Mesenchymal stem cell (in vitro differentiated cells and primary cell): ENCODE measurements around the gene PPP6R2.
A peak's percentile ranks its signal among the peaks of the same experiment; 100 is the strongest.

Source experiments
- DNase-seq: peaks from one replicate; pipeline ENCODE4 v3.0.0-alpha.2; 2013
- H2AFZ ChIP-seq: one replicate; pipeline ENCODE4 v1.6.1; 2013; ENCODE audit warnings: low read depth, mild to moderate bottlenecking, control low read depth, inconsistent platforms, low read length, moderate library complexity
- H2AK5ac ChIP-seq: 2 replicates; pipeline ENCODE4 v1.6.1; 2013; ENCODE audit warnings: low read length, moderate library complexity, mild to moderate bottlenecking, inconsistent platforms; ENCODE audit not compliant: severe bottlenecking
- H2BK120ac ChIP-seq: one replicate; pipeline ENCODE4 v1.6.1; 2013; ENCODE audit warnings: low read depth, mild to moderate bottlenecking, inconsistent platforms, low read length, moderate library complexity
- H2BK12ac ChIP-seq, 2 experiments: one replicate each; pipeline ENCODE4 v1.6.1; 2013; ENCODE audit warnings: inconsistent platforms in 2 of 2, low read length in 2 of 2, mild to moderate bottlenecking in 2 of 2, moderate library complexity in 2 of 2, control low read depth in 1 of 2
- H2BK15ac ChIP-seq: one replicate; pipeline ENCODE4 v1.6.1; 2013; ENCODE audit warnings: mild to moderate bottlenecking, low read depth, inconsistent platforms; ENCODE audit not compliant: poor library complexity, severe bottlenecking
- H2BK5ac ChIP-seq: 2 replicates; pipeline ENCODE4 v1.6.1; 2013; ENCODE audit warnings: low read depth, mild to moderate bottlenecking, low read length, control low read depth, inconsistent platforms; ENCODE audit not compliant: poor library complexity, severe bottlenecking
- H3K14ac ChIP-seq, 2 experiments: one replicate each; pipeline ENCODE4 v1.6.1; 2013; ENCODE audit warnings: inconsistent platforms in 2 of 2, low read length in 2 of 2, control low read depth in 1 of 2, mild to moderate bottlenecking in 1 of 2, moderate library complexity in 1 of 2
- H3K18ac ChIP-seq, 2 experiments: one replicate each; pipeline ENCODE4 v1.6.1; 2013; ENCODE audit warnings: inconsistent platforms in 2 of 2, low read length in 2 of 2, control low read depth in 1 of 2, low read depth in 1 of 2, mild to moderate bottlenecking in 1 of 2
- H3K23ac ChIP-seq, 2 experiments: one replicate each; pipeline ENCODE4 v1.6.1; 2013; ENCODE audit warnings: inconsistent platforms in 2 of 2, low read length in 2 of 2, mild to moderate bottlenecking in 2 of 2, moderate library complexity in 2 of 2, control low read depth in 1 of 2
- H3K27ac ChIP-seq: 2 replicates; pipeline ENCODE4 v1.5.1; 2013; ENCODE audit warnings: mild to moderate bottlenecking, moderate library complexity, low read length, control low read depth, inconsistent platforms; ENCODE audit not compliant: poor library complexity, severe bottlenecking
- H3K27me3 ChIP-seq, 2 experiments: 2 replicates each; pipeline versions ENCODE4 v1.6.1 to v1.7.0; 2013; ENCODE audit warnings: low read length in 2 of 2, mild to moderate bottlenecking in 2 of 2, moderate library complexity in 2 of 2, control low read depth in 1 of 2, inconsistent platforms in 1 of 2; ENCODE audit not compliant: control insufficient read depth in 1 of 2, insufficient read depth in 1 of 2
- H3K36me3 ChIP-seq, 2 experiments: 2 replicates each; pipeline versions ENCODE4 v1.6.1 to v1.7.0; 2013; ENCODE audit warnings: low read length in 2 of 2, control low read depth in 1 of 2, inconsistent platforms in 1 of 2, low read depth in 1 of 2, mild to moderate bottlenecking in 1 of 2; ENCODE audit not compliant: insufficient read depth in 2 of 2, control insufficient read depth in 1 of 2
- H3K4ac ChIP-seq, 2 experiments: one replicate each; pipeline ENCODE4 v1.6.1; 2013; ENCODE audit warnings: inconsistent platforms in 2 of 2, low read length in 2 of 2, mild to moderate bottlenecking in 2 of 2, moderate library complexity in 2 of 2, control low read depth in 1 of 2, low read depth in 1 of 2
- H3K4me1 ChIP-seq: 2 replicates; pipeline ENCODE4 v1.6.1; 2013; ENCODE audit warnings: low read depth, low read length, control low read depth; ENCODE audit not compliant: control insufficient read depth, insufficient read depth
- H3K4me2 ChIP-seq: 2 replicates; pipeline ENCODE4 v1.6.1; 2013; ENCODE audit warnings: low read length, mild to moderate bottlenecking, inconsistent platforms; ENCODE audit not compliant: poor library complexity, severe bottlenecking
- H3K4me3 ChIP-seq, 2 experiments: 2 replicates each; pipeline versions ENCODE4 v1.5.1 to v1.7.0; 2013; ENCODE audit warnings: low read length in 2 of 2, mild to moderate bottlenecking in 2 of 2, control low read depth in 1 of 2, low read depth in 1 of 2; ENCODE audit not compliant: insufficient read depth in 1 of 2
- H3K79me1 ChIP-seq: replicated peaks from 2 replicates; pipeline ENCODE4 v1.6.1; 2013; ENCODE audit warnings: mild to moderate bottlenecking, control low read depth, low read length, inconsistent platforms; ENCODE audit not compliant: poor library complexity, severe bottlenecking
- H3K9ac ChIP-seq: 2 replicates; pipeline ENCODE4 v1.7.0; 2013; ENCODE audit warnings: mild to moderate bottlenecking, low read length, moderate library complexity
- H3K9me3 ChIP-seq: 2 replicates; pipeline ENCODE4 v1.7.0; 2013; ENCODE audit warnings: mild to moderate bottlenecking, low read length; ENCODE audit not compliant: control insufficient read depth
- H4K8ac ChIP-seq: one replicate; pipeline ENCODE4 v1.6.1; 2013; ENCODE audit warnings: inconsistent platforms, mild to moderate bottlenecking, low read length, moderate library complexity
- H4K91ac ChIP-seq: one replicate; pipeline ENCODE4 v1.6.1; 2013; ENCODE audit warnings: mild to moderate bottlenecking, low read length, inconsistent platforms
- WGBS: methylation state at CpG from one replicate; pipeline ENCODE4 v1.1.7; 2013; ENCODE audit warnings: mixed read lengths; 5-methylcytosine and 5-hydroxymethylcytosine counted together

Gene PPP6R2

DNA sequence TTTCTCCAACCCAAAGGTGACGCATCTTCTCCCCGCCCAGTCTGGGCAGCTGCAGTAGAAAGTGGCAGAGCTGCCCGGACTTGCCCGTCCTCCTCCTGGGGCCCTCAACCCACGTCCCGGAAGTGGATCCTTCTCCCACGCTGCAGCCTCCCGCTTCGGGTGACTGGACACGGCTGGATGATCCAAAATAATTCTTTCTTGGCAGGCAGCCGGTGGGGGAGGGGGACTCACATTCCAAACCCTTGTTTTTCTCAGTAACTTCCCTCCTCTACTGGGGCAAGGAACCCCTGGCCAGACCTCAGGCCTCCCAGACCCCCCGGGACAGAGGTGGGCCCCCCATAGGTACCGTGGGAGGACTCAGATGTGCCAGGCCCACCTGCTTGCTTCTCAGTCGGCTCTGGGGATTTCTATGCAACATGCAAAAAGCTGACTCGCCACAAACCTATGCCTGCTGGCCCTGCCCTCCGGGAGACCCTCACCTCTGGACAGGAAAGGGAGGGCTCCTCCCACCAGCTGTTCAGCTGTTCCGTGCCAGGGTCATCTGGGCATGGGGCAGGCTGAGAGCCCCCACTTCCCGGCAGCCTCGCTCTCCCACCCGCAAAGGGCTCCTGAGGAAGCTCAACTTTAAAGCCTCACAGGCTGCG is 37.1 kb upstream of the PPP6R2 start:
- peak overlapping the region in 1 of 2 experiments; percentile 20 for H3K23ac ChIP-seq

DNA sequence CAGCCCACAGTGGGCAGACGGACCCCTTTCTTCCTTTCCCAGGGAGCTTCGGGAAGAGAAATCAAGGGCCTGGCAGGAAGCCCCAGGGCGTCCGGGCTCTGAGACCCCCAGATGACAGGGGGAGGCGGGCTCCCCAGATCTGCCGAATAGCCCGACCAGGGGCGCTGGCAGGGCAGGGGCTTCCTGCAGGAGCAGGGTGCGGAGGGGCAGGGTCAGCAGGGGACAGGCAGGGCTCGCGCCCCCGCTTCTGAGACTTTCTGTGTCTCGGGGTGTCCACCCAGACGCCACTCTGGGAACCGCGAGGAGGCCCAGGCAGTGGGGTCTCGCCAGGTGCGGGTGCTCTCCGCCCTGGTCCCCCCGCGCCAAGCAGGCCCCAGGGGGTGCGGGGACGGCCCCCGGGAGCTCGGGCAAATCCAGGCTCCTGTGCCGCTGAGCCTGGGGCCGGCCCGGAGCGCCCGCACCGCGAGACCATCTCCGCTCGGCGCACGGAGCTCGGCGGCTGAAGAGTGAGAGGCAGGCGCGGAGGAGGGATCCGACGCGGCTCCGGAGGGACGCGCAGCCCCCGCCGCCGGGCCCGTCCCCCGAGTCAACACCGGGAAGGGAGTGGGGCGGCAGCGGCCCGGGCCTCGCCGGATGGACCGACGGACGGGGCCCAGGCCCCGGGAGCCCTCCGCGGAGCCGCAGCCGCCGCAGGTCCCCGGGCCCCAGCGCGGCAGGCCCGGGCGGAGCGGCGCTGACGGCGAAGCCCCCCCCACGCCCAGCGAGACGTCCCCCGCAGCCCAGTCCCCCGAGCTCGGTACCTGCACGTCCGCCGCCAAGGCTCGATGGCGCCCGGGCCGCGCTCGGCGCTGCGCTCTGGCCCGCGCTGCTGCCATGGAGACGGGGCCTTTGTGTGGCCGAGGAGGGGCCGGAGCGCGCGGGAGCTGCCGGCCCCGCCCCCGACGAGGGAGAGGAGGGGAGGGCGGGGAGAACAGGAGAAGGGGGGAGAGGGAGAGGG is 36.1 kb upstream of the PPP6R2 start, which contains the start of gene PLXNB2:
Gene PLXNB2, minus strand, starts transcription at position 894 of the 997 bp plus-strand sequence. CDS start 17,062 bp downstream, outside the sequence.
- 1% methylated on average over 59 of the region's 105 CpGs for WGBS
- Histone ChIP-seq H2BK120ac (peak within 1 kb of the TSS; percentile 96), H3K9ac (peak within 1 kb of the TSS; percentile 97), H3K18ac (peak within 1 kb of the TSS; percentile 99), H3K27me3 (no peaks in the 10 kb centered on the region), H3K79me1 (no peaks in the 10 kb centered on the region), H2BK15ac (peak within 1 kb of the TSS; percentile 85), H3K23ac (peak within 1 kb of the TSS; percentile 66 to 73), H3K4me2 (peak within 1 kb of the TSS; percentile 63), H3K4me1 (peaks cover 59% of the 10 kb centered on the region), H4K8ac (peak within 1 kb of the TSS; percentile 90), H3K36me3 (peaks cover 2 to 36% of the 10 kb centered on the region in 2 experiments), H2AK5ac (peak within 1 kb of the TSS; percentile 92), H3K4ac (peak within 1 kb of the TSS; percentile 96 to 99), H2BK12ac (peak within 1 kb of the TSS; percentile 98 to 100), H2AFZ (no peak within 1 kb of the TSS), H3K4me3 (peak within 1 kb of the TSS; percentile 89 to 90), H3K9me3 (no peaks in the 10 kb centered on the region), H3K27ac (peak within 1 kb of the TSS; percentile 97), H3K14ac (peak within 1 kb of the TSS in 1 of 2 experiments; percentile 96), H2BK5ac (peak within 1 kb of the TSS; percentile 78), H4K91ac (peak within 1 kb of the TSS; percentile 99)
- peak; percentile 81 for DNase-seq

More for the DNA sequence above, 37.1 kb upstream of the PPP6R2 start:
- H2AK5ac ChIP-seq, result peak overlapping the region; percentile 93
- 2% methylated on average over 19 of the region's 21 CpGs for WGBS
- H3K27me3 ChIP-seq, result no peaks in the 10 kb centered on the region
- H3K4ac ChIP-seq, result peak overlapping the region; percentile 94 to 100
- peak overlapping the region; percentile 97 for H3K27ac ChIP-seq
- no peaks in the 10 kb centered on the region for H3K9me3 ChIP-seq
- peaks cover 64% of the 10 kb centered on the region for H3K4me1 ChIP-seq
- H2BK12ac ChIP-seq, result peak overlapping the region in 1 of 2 experiments; percentile 86
- H3K4me2 ChIP-seq, result peak overlapping the region; percentile 80
- peak overlapping the region in 1 of 2 experiments; percentile 93 for H3K14ac ChIP-seq
- H2BK15ac ChIP-seq, result peak overlapping the region; percentile 56
- no peaks in the 10 kb centered on the region for H3K79me1 ChIP-seq
- peaks cover 4 to 40% of the 10 kb centered on the region in 2 experiments for H3K36me3 ChIP-seq
- H3K18ac ChIP-seq, result peak overlapping the region; percentile 98 to 99
- H3K9ac ChIP-seq, result peak overlapping the region; percentile 97
- H3K4me3 ChIP-seq, result peak overlapping the region; percentile 89 to 90
- peak overlapping the region; percentile 98 for H4K91ac ChIP-seq
- peak; percentile 90 for DNase-seq
- no peak overlapping the region for H2AFZ ChIP-seq
- peak overlapping the region; percentile 96 for H2BK120ac ChIP-seq
- peak overlapping the region; percentile 93 for H2BK5ac ChIP-seq
- peak overlapping the region; percentile 88 for H4K8ac ChIP-seq

DNA sequence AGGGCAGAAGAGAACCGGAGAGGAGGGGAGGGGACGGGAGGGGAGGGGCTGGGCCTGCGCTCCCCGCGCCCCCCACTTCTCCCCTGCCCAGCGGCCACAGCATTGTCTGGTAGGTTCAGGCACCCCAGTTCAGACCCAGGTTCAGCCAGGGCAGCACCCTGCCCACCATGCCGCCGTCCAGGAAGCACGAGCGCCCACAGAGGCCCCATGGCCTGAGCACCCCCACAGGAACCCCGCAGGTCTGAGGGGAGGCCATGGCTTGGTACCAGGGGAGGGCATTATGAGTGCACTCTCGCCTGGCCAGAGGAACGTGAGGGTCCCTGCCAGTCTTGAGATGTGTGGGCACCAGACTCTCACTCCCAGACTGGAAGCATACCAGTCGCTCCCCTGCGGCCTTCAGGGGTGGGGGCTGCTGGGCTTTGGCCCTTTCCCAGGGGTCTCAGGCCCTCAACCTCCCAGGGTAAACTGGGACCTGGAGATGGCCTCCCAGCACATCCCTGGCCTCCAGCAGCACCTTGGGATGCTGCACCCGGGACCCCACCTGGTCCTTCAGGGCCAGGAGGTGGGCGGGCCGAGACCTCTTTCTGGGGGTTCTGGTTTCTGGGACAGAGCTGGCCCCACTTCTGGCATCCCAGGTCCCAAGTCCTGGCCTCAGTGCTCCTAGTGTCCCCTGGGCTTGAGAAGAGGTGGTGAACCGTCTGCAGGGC is 35.1 kb upstream of the PPP6R2 start:
- H3K9ac ChIP-seq, result peak overlapping the region; percentile 53
- H3K23ac ChIP-seq, result peak overlapping the region in 1 of 2 experiments; percentile 37
- H3K27ac ChIP-seq, result peak overlapping the region; percentile 81
- H2BK15ac ChIP-seq, result peak overlapping the region; percentile 82
- H3K4ac ChIP-seq, result peak overlapping the region; percentile 96 to 99
- H2BK5ac ChIP-seq, result peak overlapping the region; percentile 22
- H2BK12ac ChIP-seq, result peak overlapping the region; percentile 98 to 100
- H2BK120ac ChIP-seq, result peak overlapping the region; percentile 80
- H3K36me3 ChIP-seq, result peaks cover 0 to 31% of the 10 kb centered on the region in 2 experiments
- peak overlapping the region in 1 of 2 experiments; percentile 96 for H3K14ac ChIP-seq
- no peak overlapping the region for H3K4me3 ChIP-seq
- no peak overlapping the region for H2AFZ ChIP-seq
- H3K4me2 ChIP-seq, result peak overlapping the region; percentile 25
- H3K27me3 ChIP-seq, result no peaks in the 10 kb centered on the region
- no peak for DNase-seq
- H3K79me1 ChIP-seq, result no peaks in the 10 kb centered on the region
- 78% methylated on average over 15 of the region's 19 CpGs for WGBS
- H4K8ac ChIP-seq, result peak overlapping the region; percentile 90
- H2AK5ac ChIP-seq, result peak overlapping the region; percentile 92
- H3K18ac ChIP-seq, result peak overlapping the region; percentile 99
- H3K9me3 ChIP-seq, result no peaks in the 10 kb centered on the region
- H3K4me1 ChIP-seq, result peaks cover 51% of the 10 kb centered on the region
- peak overlapping the region; percentile 99 for H4K91ac ChIP-seq
